BLaER1 treated with 17β-estradiol and CSF1 and Interleukin-3, amounts not matched to agents 10 nM and 100 nM (cell line): Measurements from ENCODE around the gene C4B.
"Not testable (repeated sequence)": the region's sequence is repeated elsewhere in the genome, so short reads cannot be mapped to it uniquely, and the experiment has no call there.

Source experiments
- H3K27ac ChIP-seq, 11 experiments: shearing (Covaris generic); formaldehyde crosslinking; 2 replicates each; pipeline ENCODE4 v1.8.1; 2022
- H3K27me3 ChIP-seq, 11 experiments: shearing (Covaris generic); formaldehyde crosslinking; 2 replicates each; pipeline ENCODE4 v1.8.1; 2022
- H3K36me3 ChIP-seq, 11 experiments: shearing (Covaris generic); formaldehyde crosslinking; 2 replicates each; pipeline ENCODE4 v1.8.1; 2022
- H3K4me1 ChIP-seq, 10 experiments: shearing (Covaris generic); formaldehyde crosslinking; 2 replicates each; pipeline ENCODE4 v1.8.1; 2022
- H3K4me2 ChIP-seq, 11 experiments: shearing (Covaris generic); formaldehyde crosslinking; 2 replicates each; pipeline ENCODE4 v1.8.1; 2022
- H3K4me3 ChIP-seq, 10 experiments: shearing (Covaris generic); formaldehyde crosslinking; 2 replicates each; pipeline ENCODE4 v1.8.1; 2022
- H3K9ac ChIP-seq, 11 experiments: shearing (Covaris generic); formaldehyde crosslinking; 2 replicates each; pipeline ENCODE4 v1.8.1; 2022
- H3K9me3 ChIP-seq, 11 experiments: shearing (Covaris generic); formaldehyde crosslinking; replicated peaks in 1 of 11; 2 replicates each; pipeline ENCODE4 v1.8.1; 2022
- H4K20me1 ChIP-seq, 11 experiments: shearing (Covaris generic); formaldehyde crosslinking; 2 replicates each; pipeline ENCODE4 v1.8.1; 2022
- Cebpa-rat ChIP-seq, 11 experiments: shearing (Covaris generic); IDR thresholded peaks; 2 replicates each; pipeline ENCODE4 v1.8.1; 2022

C4B gene

DNA sequence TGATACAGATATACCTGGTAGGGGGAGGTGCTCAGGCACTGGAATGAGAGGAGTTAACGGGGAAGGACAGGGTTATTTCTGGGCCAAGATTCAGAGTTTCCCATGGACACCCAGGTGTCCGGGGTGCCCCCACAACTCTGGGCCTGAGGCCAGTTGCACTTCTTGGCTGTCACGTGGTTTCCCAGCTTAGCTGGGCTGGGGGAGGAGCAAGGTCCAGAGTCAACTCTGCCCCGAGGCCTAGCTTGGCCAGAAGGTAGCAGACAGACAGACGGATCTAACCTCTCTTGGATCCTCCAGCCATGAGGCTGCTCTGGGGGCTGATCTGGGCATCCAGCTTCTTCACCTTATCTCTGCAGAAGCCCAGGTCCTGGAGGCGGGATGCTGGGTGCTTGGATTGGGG is at the start of gene C4B:
C4B (plus strand) TSS at position 249 of the 400 bp plus-strand sequence; CDS start at position 300, 51 bp downstream.
- H3K27ac ChIP-seq, H4K20me1 ChIP-seq, H3K4me3 ChIP-seq, H3K27me3 ChIP-seq, H3K36me3 ChIP-seq, H3K9me3 ChIP-seq, H3K4me2 ChIP-seq, H3K4me1 ChIP-seq, H3K9ac ChIP-seq: not testable (repeated sequence)

DNA sequence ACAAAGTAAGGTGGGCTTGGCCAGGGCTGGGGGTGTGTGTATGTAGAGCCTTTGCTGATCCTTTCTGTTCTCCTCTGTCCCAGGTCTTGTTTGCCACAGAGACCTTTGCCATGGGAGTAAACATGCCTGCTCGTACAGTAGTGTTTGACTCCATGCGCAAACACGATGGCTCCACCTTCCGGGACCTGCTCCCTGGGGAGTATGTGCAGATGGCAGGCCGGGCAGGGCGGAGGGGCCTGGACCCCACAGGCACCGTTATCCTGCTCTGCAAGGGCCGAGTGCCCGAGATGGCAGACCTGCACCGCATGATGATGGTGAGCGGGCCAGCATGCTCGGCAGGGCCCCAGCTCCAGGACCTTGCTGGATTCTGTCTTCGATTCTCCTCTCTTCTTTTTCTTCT is 48.9 kb upstream of the C4B start:
- peaks cover 95 to 100% (median 100%) of the 10 kb centered on the region in 11 experiments for H3K36me3 ChIP-seq
- H4K20me1 ChIP-seq = peaks cover 0 to 17% (median 0%) of the 10 kb centered on the region in 11 experiments; a peak in 4 of 22 replicates
- no peaks in the 10 kb centered on the region for H3K9me3 ChIP-seq
- H3K27me3 ChIP-seq = no peaks in the 10 kb centered on the region
- H3K4me2 ChIP-seq = no peak overlapping the region
- no peak overlapping the region for H3K4me3 ChIP-seq
- peaks cover 9 to 16% (median 13%) of the 10 kb centered on the region in 10 experiments for H3K4me1 ChIP-seq
- no peak for TF ChIP-seq Cebpa-rat (IDR thresholded peaks at IDR 0.05)
- H3K9ac ChIP-seq = no peak overlapping the region; a peak in 2 of 22 replicates
- no peak overlapping the region for H3K27ac ChIP-seq

DNA sequence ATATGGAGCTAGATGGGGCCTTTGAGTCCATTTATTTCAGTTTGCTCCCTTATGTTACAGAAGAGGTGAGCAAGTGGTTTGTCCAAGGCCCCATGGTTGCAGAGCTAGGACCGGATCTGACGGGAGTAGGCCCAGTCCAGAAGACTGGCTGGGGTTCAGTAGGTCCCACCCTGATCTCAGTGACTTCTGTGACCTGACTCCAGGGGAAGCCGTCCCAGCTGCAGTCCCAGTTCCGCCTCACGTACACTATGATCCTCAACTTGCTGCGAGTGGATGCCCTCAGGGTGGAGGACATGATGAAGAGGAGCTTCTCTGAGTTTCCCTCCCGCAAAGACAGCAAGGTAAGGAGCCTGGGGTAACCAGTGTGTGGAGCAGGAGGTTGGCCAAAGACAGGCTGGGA is 48.1 kb upstream of the C4B start:
- Histone ChIP-seq H3K9ac (no peak overlapping the region), H3K4me2 (no peak overlapping the region), H3K27me3 (no peaks in the 10 kb centered on the region), H3K4me3 (no peak overlapping the region), H4K20me1 (peaks cover 0 to 17% (median 0%) of the 10 kb centered on the region in 11 experiments; a peak in 4 of 22 replicates), H3K9me3 (no peaks in the 10 kb centered on the region), H3K36me3 (peaks cover 87 to 96% (median 94%) of the 10 kb centered on the region in 11 experiments), H3K27ac (no peak overlapping the region), H3K4me1 (peaks cover 16 to 24% (median 20%) of the 10 kb centered on the region in 10 experiments)
- no peak for TF ChIP-seq Cebpa-rat (IDR thresholded peaks at IDR 0.05)

DNA sequence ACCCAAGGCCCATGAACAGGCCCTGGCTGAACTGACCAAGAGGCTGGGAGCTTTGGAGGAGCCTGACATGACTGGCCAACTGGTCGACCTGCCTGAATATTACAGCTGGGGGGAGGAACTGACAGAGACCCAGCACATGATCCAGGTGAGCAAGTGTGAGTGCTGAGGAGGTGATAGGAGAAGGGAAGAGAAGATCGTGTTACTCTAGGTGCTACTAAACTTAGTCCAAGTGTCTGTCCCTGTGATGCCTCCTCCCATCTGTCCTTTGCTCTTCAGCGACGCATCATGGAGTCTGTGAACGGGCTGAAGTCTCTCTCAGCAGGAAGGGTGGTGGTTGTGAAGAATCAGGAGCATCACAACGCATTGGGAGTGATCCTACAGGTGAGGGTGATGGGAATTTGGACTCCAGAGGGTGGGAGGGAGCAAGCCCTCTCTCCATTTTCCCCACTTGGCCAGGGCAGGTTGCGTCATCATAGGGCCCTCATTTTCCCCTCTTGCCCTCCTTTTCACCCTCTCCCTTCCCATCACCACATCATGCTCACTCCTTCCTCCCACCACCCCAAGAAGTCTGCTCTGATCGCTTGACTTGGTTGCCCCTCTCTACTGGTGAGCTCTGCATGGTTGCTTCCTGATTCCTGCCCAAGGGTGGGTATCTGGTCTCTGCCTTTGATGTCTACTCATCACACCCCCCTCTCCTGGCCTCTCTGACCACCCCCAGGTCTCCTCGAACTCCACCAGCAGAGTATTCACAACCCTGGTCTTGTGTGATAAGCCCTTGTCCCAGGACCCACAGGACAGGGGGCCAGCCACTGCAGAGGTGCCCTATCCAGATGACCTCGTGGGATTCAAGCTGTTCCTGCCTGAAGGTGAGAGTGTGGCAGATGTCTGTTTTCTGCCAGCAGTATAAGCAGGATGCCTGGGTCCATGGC is 47.3 kb upstream of the C4B start:
- H3K36me3 ChIP-seq = peaks cover 79 to 89% (median 87%) of the 10 kb centered on the region in 11 experiments

DNA sequence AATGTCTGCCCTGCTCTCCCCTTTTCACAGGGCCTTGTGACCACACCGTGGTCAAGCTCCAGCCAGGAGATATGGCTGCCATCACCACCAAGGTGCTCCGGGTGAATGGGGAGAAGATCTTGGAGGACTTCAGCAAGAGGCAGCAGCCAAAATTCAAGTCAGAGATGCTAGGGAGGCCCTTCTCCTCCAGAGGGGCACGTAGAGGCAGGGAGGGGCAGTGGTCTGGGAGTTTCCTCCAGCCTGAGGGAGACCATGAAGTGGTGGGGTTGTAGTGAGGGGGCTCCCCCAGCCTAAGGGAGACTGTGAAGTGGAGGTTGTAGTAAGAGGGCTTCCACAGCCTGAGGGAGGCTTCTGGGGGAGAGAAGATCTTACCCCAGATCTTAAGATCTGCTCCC is 46.7 kb upstream of the C4B start:
- H3K27me3 ChIP-seq = no peaks in the 10 kb centered on the region
- peaks cover 73 to 82% (median 80%) of the 10 kb centered on the region in 11 experiments for H3K36me3 ChIP-seq
- H4K20me1 ChIP-seq = peaks cover 0 to 17% (median 0%) of the 10 kb centered on the region in 11 experiments; a peak in 4 of 22 replicates
- no peak for TF ChIP-seq Cebpa-rat (IDR thresholded peaks at IDR 0.05)
- H3K4me3 ChIP-seq = no peak overlapping the region
- no peaks in the 10 kb centered on the region for H3K9me3 ChIP-seq
- H3K9ac ChIP-seq = no peak overlapping the region
- no peak overlapping the region for H3K27ac ChIP-seq
- H3K4me1 ChIP-seq = peaks cover 19 to 29% (median 25%) of the 10 kb centered on the region in 10 experiments
- H3K4me2 ChIP-seq = no peak overlapping the region

More for the DNA sequence above, 47.3 kb upstream of the C4B start:
- H3K9ac ChIP-seq = no peak overlapping the region
- 0 out of 22 replicates have a peak, but pooled peaks of 1 of the 11 experiments have one; percentile 20 for TF ChIP-seq Cebpa-rat (IDR thresholded peaks at IDR 0.05)
- no peak overlapping the region for H3K4me3 ChIP-seq
- H3K4me1 ChIP-seq = peaks cover 17 to 25% (median 21%) of the 10 kb centered on the region in 10 experiments
- no peak overlapping the region for H3K27ac ChIP-seq
- H4K20me1 ChIP-seq = peaks cover 0 to 17% (median 0%) of the 10 kb centered on the region in 11 experiments; a peak in 4 of 22 replicates
- H3K9me3 ChIP-seq = no peaks in the 10 kb centered on the region
- no peaks in the 10 kb centered on the region for H3K27me3 ChIP-seq
- no peak overlapping the region for H3K4me2 ChIP-seq

DNA sequence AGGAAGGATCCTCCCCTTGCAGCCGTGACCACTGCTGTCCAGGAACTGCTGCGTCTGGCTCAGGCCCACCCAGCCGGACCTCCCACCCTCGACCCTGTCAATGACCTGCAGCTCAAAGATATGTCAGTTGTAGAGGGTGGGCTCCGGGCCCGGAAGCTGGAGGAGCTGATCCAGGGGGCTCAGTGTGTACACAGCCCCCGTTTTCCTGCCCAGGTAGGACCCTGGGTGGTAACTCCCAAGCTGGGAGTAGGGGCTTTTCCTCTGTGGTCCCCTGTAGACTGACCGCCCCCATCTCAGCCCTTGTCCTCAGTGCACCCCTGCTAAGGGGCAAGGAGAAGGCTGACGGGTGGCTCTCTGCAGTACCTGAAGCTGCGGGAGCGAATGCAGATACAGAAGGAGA is 46.3 kb upstream of the C4B start:
- no peak overlapping the region for H3K9ac ChIP-seq
- H4K20me1 ChIP-seq = peaks cover 0 to 17% (median 0%) of the 10 kb centered on the region in 11 experiments; a peak in 4 of 22 replicates
- H3K27ac ChIP-seq = no peak overlapping the region
- peaks cover 69 to 78% (median 76%) of the 10 kb centered on the region in 11 experiments for H3K36me3 ChIP-seq
- no peak for TF ChIP-seq Cebpa-rat (IDR thresholded peaks at IDR 0.05)
- no peak overlapping the region for H3K4me3 ChIP-seq
- peaks cover 23 to 33% (median 29%) of the 10 kb centered on the region in 10 experiments for H3K4me1 ChIP-seq
- H3K4me2 ChIP-seq = no peak overlapping the region
- no peaks in the 10 kb centered on the region for H3K9me3 ChIP-seq
- no peaks in the 10 kb centered on the region for H3K27me3 ChIP-seq

DNA sequence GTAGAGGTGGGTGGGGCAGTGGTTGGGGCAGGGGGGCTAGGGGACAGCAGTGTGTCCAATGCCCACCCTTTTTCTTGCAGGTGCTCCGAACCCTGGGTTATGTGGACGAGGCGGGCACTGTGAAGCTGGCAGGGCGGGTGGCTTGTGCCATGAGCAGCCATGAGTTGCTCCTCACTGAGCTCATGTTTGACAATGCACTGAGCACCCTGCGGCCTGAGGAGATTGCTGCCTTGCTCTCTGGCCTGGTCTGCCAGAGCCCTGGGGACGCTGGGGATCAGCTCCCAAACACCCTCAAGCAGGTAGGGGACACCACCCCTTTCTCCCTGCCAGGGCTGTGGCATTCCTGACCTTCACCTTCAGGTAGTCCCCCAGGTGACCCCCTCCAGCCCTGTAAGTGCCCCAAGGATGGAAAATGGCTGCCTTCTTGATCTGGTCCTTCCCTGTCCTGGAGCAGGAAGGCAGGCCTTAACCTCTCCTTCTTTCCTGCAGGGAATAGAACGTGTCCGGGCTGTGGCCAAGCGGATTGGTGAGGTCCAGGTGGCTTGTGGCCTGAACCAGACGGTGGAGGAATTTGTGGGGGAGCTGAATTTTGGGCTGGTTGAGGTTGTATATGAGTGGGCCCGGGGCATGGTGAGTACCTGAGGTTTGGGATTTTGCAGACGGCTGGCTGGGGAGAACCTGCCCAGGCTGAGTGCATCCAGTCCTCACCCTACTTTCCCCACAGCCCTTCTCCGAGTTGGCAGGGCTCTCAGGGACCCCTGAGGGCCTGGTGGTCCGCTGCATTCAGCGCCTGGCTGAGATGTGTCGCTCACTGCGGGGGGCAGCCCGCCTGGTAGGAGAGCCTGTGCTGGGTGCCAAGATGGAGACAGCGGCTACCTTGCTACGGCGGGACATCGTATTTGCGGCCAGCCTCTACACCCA is 45.5 kb upstream of the C4B start:
- H3K27me3 ChIP-seq = no peaks in the 10 kb centered on the region
- no peaks in the 10 kb centered on the region for H3K9me3 ChIP-seq
- H3K9ac ChIP-seq = peak overlapping the region in 4 of 11 experiments; percentile 13 to 94 (median 38); a peak in 2 of 22 replicates
- peaks cover 31 to 39% (median 35%) of the 10 kb centered on the region in 10 experiments for H3K4me1 ChIP-seq
- H3K4me2 ChIP-seq = peak overlapping the region in 4 of 11 experiments; percentile 12 to 98 (median 96); a peak in 5 of 22 replicates
- H3K27ac ChIP-seq = peak overlapping the region in 1 of 11 experiments; percentile 44; a peak in 2 of 22 replicates
- peaks cover 0 to 17% (median 0%) of the 10 kb centered on the region in 11 experiments; a peak in 4 of 22 replicates for H4K20me1 ChIP-seq
- H3K4me3 ChIP-seq = no peak overlapping the region
- no peak for TF ChIP-seq Cebpa-rat (IDR thresholded peaks at IDR 0.05)
- H3K36me3 ChIP-seq = peaks cover 62 to 73% (median 69%) of the 10 kb centered on the region in 11 experiments

DNA sequence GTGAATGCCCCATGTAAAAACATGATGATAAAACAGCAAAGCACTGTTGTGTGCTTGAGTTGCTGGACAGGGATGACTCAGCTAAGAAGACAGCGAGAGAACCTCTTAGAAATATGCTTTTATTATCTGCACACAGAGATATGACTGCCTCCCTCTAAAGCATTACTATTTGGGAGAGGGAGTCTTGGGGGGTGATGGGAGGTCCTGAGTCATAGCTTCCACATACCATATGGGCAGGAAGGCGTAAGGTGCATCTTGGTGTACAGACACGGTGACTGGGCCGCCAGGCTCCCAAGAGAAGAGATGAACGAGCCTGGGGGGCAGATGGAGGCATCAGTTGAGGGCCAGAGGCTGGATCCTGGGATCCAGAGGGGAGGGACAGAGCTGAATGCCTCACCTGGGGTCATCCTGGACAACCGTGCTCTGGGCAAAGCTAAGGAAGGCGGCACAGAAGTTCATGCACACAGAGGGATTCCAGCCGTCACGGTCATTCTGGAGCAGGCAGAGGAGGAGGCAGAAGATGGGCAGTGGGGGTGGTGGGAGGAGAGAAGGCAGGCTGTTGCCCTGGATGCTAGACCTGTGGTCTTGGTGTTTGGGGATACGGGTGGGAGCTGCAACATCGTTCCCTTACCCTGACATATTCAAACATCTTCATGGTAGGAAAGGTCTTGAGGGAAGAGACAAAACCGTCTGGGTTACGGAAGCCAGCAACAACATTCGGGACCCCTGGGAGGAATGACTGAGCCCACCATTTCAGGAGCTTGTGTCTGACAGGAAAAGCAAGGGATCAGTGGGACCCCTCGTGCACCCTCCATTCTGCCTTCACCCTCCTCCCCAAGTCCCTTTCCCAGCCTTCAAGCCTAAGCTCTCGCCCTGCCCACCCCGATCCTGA is 44.6 kb upstream of the C4B start:
- no peaks in the 10 kb centered on the region for H3K9me3 ChIP-seq
- peak overlapping the region in 9 of 10 experiments; percentile 70 to 90 (median 78); a peak in 14 of 20 replicates for H3K4me3 ChIP-seq
- H3K27ac ChIP-seq = peak overlapping the region in 4 of 11 experiments; percentile 85 to 92 (median 92); a peak in 7 of 22 replicates
- peak overlapping the region; percentile 79 to 94 (median 88); a peak in 19 of 22 replicates for H3K9ac ChIP-seq
- H3K36me3 ChIP-seq = peaks cover 53 to 73% (median 61%) of the 10 kb centered on the region in 11 experiments
- H4K20me1 ChIP-seq = peaks cover 0 to 17% (median 0%) of the 10 kb centered on the region in 11 experiments; a peak in 4 of 22 replicates
- H3K27me3 ChIP-seq = no peaks in the 10 kb centered on the region
- H3K4me2 ChIP-seq = peak overlapping the region; percentile 76 to 99 (median 96); a peak in 21 of 22 replicates
- H3K4me1 ChIP-seq = peaks cover 32 to 40% (median 35%) of the 10 kb centered on the region in 10 experiments
- TF ChIP-seq Cebpa-rat (IDR thresholded peaks at IDR 0.05) = no peak
